Hematopoietic multipotent progenitor cell (in vitro differentiated cells): ENCODE data around the gene TSC22D4. TPM values are rescaled to one million over a fixed set of nuclear protein-coding genes. Genes with fewer than 3 reads are reported as not detected.
"Not testable (repeated sequence)": the region's sequence is repeated elsewhere in the genome, so short reads cannot be mapped to it uniquely, and the experiment has no call there.

ENCODE experiments used
- DNase-seq, 3 donors: peaks; one replicate each; pipeline ENCODE4 v3.0.0-alpha.2; 2011 to 2015; ENCODE audit warnings: low read depth in 2 of 3, low spot score in 2 of 3
- total RNA-seq: library from RNA; depleted of rRNA; stranded (reverse); fragments of >200 nt; gene quantifications from one replicate; pipeline ENCODE4 v1.2.3, GENCODE V29; 2012

Gene TSC22D4
- 60.9 TPM for total RNA-seq

- peak; percentile 76 to 95 (median 95) for DNase-seq
Measured at GRCh38 chr7:100478958-100479660, at the start of gene TSC22D4. TSC22D4 (minus strand) TSS chr7:100479214; CDS start chr7:100478038, 1,176 bp downstream.

- not testable (repeated sequence) for DNase-seq
Measured at GRCh38 chr7:100528108-100528866, 49.3 kb upstream of the TSC22D4 start.

GRCh38 chr7:100523192-100523591 is 44.2 kb upstream of the TSC22D4 start:
- not testable (repeated sequence) for DNase-seq

GRCh38 chr7:100521909-100522593 is 43.0 kb upstream of the TSC22D4 start:
- DNase-seq: not testable (repeated sequence)

GRCh38 chr7:100521076-100521475 is 42.1 kb upstream of the TSC22D4 start:
- DNase-seq: no peak

- no peak for DNase-seq
Measured at GRCh38 chr7:100520138-100520537, 41.1 kb upstream of the TSC22D4 start.

- DNase-seq: no peak
Measured at GRCh38 chr7:100519580-100519979, 40.6 kb upstream of the TSC22D4 start.

- DNase-seq: no peak
Measured at GRCh38 chr7:100517305-100517704, 38.3 kb upstream of the TSC22D4 start.

- DNase-seq: peak in 2 of 3 donors; percentile 16 to 51
Measured at GRCh38 chr7:100516135-100516812, 37.3 kb upstream of the TSC22D4 start.

- DNase-seq: no peak
Measured at GRCh38 chr7:100515072-100515532, 36.1 kb upstream of the TSC22D4 start.

GRCh38 chr7:100513212-100513810 is 34.3 kb upstream of the TSC22D4 start:
- DNase-seq: peak in 1 of 3 donors; percentile 7

GRCh38 chr7:100510437-100511239 is 31.6 kb upstream of the TSC22D4 start:
- no peak for DNase-seq

- no peak for DNase-seq
Measured at GRCh38 chr7:100509231-100509630, 30.2 kb upstream of the TSC22D4 start.

GRCh38 chr7:100506356-100506923 is 27.4 kb upstream of the TSC22D4 start:
- no peak for DNase-seq

GRCh38 chr7:100504887-100505611 is 26.0 kb upstream of the TSC22D4 start:
- DNase-seq: no peak

GRCh38 chr7:100504031-100504430 is 25.0 kb upstream of the TSC22D4 start:
- not testable (repeated sequence) for DNase-seq

- not testable (repeated sequence) for DNase-seq
Measured at GRCh38 chr7:100500743-100501142, 21.7 kb upstream of the TSC22D4 start.

- DNase-seq: no peak
Measured at GRCh38 chr7:100496509-100496908, 17.5 kb upstream of the TSC22D4 start.
